ENCODE data around the gene SGSM2. TPM values are rescaled to one million over a fixed set of nuclear protein-coding genes. Genes with fewer than 3 reads are reported as not detected.

Gene SGSM2
- total and polyA plus RNA-seq, 2 of the 13 experiments (the other 11 are each of a cell fraction or from before 2014, with no cell fraction given): 30.4 to 51.3 TPM

GRCh38 chr17:2401426-2402221 lies 64.3 kb downstream of the SGSM2 start (continued):
- TF ChIP-seq SOX6 (IDR thresholded peaks at IDR 0.05) (no peak), SOX6 (CRISPR knock-in tag; IDR thresholded peaks at IDR 0.05) (peak; percentile 61), NFAT5 (CRISPR knock-in tag; IDR thresholded peaks at IDR 0.05) (no peak), ZNF160 (CRISPR knock-in tag; IDR thresholded peaks at IDR 0.05) (no peak), ZNF660 (CRISPR knock-in tag; IDR thresholded peaks at IDR 0.05; ENCODE audit: borderline replicate concordance, low read depth) (no peak), TCF7L2 (IDR thresholded peaks at IDR 0.05; ENCODE audit: low read depth, low read length) (no peak), HNRNPH1 (optimal IDR thresholded peaks at IDR 0.05; ENCODE audit: low read depth, low read length) (no peak), PCBP1 (IDR thresholded peaks at IDR 0.05; ENCODE audit: borderline replicate concordance, low read depth, low read length) (peak; percentile 90; the same call in 1 of the 2 replicates), HOXA9 (CRISPR knock-in tag; IDR thresholded peaks at IDR 0.05; ENCODE audit: borderline replicate concordance) (no peak), POLR2AphosphoS2 (IDR thresholded peaks at IDR 0.05; ENCODE audit: low read depth, low read length) (no peak), ETV6 (CRISPR knock-in tag; conservative IDR thresholded peaks at IDR 0.05) (0 out of 2 replicates have a peak, but pooled peaks have one; percentile 17), FOXO4 (CRISPR knock-in tag; conservative IDR thresholded peaks at IDR 0.05) (no peak), ZFP82 (CRISPR knock-in tag; IDR thresholded peaks at IDR 0.05; ENCODE audit: borderline replicate concordance) (peak; percentile 55; the same call in 1 of the 2 replicates), RBM22 (optimal IDR thresholded peaks at IDR 0.05; ENCODE audit: low read length) (peak; percentile 29), ZSCAN22 (CRISPR knock-in tag; IDR thresholded peaks at IDR 0.05) (no peak), ZNF33B (CRISPR knock-in tag; IDR thresholded peaks at IDR 0.05) (peak; percentile 66; the same call in 1 of the 2 replicates)
- TF ChIP-seq, protein P1, sequence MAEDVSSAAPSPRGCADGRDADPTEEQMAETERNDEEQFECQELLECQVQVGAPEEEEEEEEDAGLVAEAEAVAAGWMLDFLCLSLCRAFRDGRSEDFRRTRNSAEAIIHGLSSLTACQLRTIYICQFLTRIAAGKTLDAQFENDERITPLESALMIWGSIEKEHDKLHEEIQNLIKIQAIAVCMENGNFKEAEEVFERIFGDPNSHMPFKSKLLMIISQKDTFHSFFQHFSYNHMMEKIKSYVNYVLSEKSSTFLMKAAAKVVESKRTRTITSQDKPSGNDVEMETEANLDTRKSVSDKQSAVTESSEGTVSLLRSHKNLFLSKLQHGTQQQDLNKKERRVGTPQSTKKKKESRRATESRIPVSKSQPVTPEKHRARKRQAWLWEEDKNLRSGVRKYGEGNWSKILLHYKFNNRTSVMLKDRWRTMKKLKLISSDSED (CRISPR knock-in tag; IDR thresholded peaks at IDR 0.05): no peak
- TF ChIP-seq, protein P2, sequence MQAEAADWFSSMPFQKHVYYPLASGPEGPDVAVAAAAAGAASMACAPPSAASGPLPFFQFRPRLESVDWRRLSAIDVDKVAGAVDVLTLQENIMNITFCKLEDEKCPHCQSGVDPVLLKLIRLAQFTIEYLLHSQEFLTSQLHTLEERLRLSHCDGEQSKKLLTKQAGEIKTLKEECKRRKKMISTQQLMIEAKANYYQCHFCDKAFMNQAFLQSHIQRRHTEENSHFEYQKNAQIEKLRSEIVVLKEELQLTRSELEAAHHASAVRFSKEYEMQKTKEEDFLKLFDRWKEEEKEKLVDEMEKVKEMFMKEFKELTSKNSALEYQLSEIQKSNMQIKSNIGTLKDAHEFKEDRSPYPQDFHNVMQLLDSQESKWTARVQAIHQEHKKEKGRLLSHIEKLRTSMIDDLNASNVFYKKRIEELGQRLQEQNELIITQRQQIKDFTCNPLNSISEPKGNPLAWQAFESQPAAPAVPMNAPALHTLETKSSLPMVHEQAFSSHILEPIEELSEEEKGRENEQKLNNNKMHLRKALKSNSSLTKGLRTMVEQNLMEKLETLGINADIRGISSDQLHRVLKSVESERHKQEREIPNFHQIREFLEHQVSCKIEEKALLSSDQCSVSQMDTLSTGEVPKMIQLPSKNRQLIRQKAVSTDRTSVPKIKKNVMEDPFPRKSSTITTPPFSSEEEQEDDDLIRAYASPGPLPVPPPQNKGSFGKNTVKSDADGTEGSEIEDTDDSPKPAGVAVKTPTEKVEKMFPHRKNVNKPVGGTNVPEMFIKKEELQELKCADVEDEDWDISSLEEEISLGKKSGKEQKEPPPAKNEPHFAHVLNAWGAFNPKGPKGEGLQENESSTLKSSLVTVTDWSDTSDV (CRISPR knock-in tag; IDR thresholded peaks at IDR 0.05): no peak; the same call in 1 of the 2 replicates

Data from HepG2 (cell line).